ENCODE results near the gene DAG1. TPM values are rescaled to one million over a fixed set of nuclear protein-coding genes. Genes with fewer than 3 reads are reported as not detected.

Gene DAG1
- total RNA-seq, 1 experiment from 2014 or later = 111 TPM

DNA sequence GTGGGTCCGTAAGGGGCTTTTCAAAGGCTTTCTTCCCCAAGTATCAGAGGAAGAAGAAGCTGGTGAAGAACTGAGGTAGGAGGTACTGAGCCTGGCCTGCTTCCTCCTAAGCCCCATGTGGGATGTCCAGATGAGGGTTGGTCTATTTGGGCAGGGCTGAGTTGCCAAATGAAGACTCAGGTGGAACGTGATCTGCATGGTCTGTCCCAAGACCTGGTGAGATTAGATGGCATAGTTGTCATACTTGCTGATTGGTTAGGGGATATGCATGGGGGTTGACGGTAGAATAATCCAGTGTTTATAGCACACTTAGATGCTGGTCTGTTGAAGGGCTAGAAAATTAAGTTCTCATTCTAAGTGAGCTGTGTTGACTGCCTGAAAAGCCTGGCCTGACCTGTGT, 47.9 kb downstream of the DAG1 start:
- intact Hi-C loops (cut with micrococcal nuclease) = no loop called here
- Histone ChIP-seq H3F3A (ENCODE audit: low read length, unreplicated experiment) (no peaks in the 10 kb centered on the region), H3K4me1 (ENCODE audit: insufficient read depth, low read length) (no peaks in the 10 kb centered on the region), H3K79me2 (ENCODE audit: low read length) (no peaks in the 10 kb centered on the region), H3K9me3 (ENCODE audit: low read length) (no peaks in the 10 kb centered on the region), H3K4me2 (ENCODE audit: low read length) (no peak overlapping the region), H3K9me2 (replicated peaks; ENCODE audit: low read length) (no peaks in the 10 kb centered on the region), H3K27me3 (ENCODE audit: low read length) (no peaks in the 10 kb centered on the region), H3K4me3 (ENCODE audit: low read length) (no peak overlapping the region), H4K20me1 (ENCODE audit: low read length) (no peaks in the 10 kb centered on the region), H2AFZ (ENCODE audit: low read length) (no peak overlapping the region), H3K9ac (ENCODE audit: low read length) (no peak overlapping the region), H3K27ac (ENCODE audit: low read length) (no peak overlapping the region), H3K36me3 (ENCODE audit: low read depth, low read length) (peaks cover 26% of the 10 kb centered on the region)
- no peak for ATAC-seq
- POLR2A ChIA-PET (ENCODE audit: unreplicated experiment) = no interaction called here
- CTCF ChIA-PET = no interaction called here
- no peak for DNase-seq
- BruUV-seq (replicated peaks) = no TSS peak
- TF ChIP-seq, protein P1, sequence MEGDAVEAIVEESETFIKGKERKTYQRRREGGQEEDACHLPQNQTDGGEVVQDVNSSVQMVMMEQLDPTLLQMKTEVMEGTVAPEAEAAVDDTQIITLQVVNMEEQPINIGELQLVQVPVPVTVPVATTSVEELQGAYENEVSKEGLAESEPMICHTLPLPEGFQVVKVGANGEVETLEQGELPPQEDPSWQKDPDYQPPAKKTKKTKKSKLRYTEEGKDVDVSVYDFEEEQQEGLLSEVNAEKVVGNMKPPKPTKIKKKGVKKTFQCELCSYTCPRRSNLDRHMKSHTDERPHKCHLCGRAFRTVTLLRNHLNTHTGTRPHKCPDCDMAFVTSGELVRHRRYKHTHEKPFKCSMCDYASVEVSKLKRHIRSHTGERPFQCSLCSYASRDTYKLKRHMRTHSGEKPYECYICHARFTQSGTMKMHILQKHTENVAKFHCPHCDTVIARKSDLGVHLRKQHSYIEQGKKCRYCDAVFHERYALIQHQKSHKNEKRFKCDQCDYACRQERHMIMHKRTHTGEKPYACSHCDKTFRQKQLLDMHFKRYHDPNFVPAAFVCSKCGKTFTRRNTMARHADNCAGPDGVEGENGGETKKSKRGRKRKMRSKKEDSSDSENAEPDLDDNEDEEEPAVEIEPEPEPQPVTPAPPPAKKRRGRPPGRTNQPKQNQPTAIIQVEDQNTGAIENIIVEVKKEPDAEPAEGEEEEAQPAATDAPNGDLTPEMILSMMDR (conservative IDR thresholded peaks at IDR 0.05; ENCODE audit: low read depth, low read length) = no peak
- no peak for TF ChIP-seq EZH2 (IDR thresholded peaks at IDR 0.05; ENCODE audit: low read length, unreplicated experiment)
- TF ChIP-seq EZH2phosphoT487 (IDR thresholded peaks at IDR 0.05; ENCODE audit: borderline replicate concordance, low read length) = no peak

DNA sequence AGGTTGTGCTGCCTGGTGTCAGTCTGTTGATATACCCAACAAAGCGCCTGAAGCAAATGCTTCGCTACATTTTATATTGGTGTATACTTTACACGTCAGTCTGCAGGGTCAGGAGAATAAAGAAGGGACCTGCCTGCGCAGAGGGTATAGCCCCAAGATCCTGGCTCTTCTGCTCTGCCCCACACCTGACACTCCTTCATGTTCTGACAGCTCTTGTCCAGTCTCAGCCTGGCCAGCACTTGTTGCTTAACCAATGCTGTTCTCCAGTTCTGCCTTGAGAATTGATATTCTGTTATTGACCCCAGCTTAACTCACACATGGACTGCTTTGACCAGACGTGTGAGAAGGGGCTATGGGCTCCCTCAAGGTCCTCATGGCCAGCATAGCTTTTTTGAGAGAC, 48.4 kb downstream of the DAG1 start:
- no peaks in the 10 kb centered on the region for H3K79me2 ChIP-seq (ENCODE audit: low read length)
- no peaks in the 10 kb centered on the region for H3K9me2 ChIP-seq (replicated peaks; ENCODE audit: low read length)
- no peak overlapping the region for H3K9ac ChIP-seq (ENCODE audit: low read length)
- H3K9me3 ChIP-seq (ENCODE audit: low read length) = no peaks in the 10 kb centered on the region
- no peak overlapping the region for H3K4me3 ChIP-seq (ENCODE audit: low read length)
- H4K20me1 ChIP-seq (ENCODE audit: low read length) = no peaks in the 10 kb centered on the region
- no peaks in the 10 kb centered on the region for H3F3A ChIP-seq (ENCODE audit: low read length, unreplicated experiment)
- ATAC-seq = no peak
- H3K4me2 ChIP-seq (ENCODE audit: low read length) = no peak overlapping the region
- POLR2A ChIA-PET (ENCODE audit: unreplicated experiment) = no interaction called here
- no peaks in the 10 kb centered on the region for H3K4me1 ChIP-seq (ENCODE audit: insufficient read depth, low read length)
- DNase-seq = no peak
- no peaks in the 10 kb centered on the region for H3K27me3 ChIP-seq (ENCODE audit: low read length)
- TF ChIP-seq, protein P1 (conservative IDR thresholded peaks at IDR 0.05; ENCODE audit: low read depth, low read length) = no peak
- TF ChIP-seq EZH2 (IDR thresholded peaks at IDR 0.05; ENCODE audit: low read length, unreplicated experiment) (no peak), EZH2phosphoT487 (IDR thresholded peaks at IDR 0.05; ENCODE audit: borderline replicate concordance, low read length) (no peak)
- CTCF ChIA-PET = no interaction called here
- intact Hi-C loops (cut with micrococcal nuclease) = no loop called here
- no peak overlapping the region for H3K27ac ChIP-seq (ENCODE audit: low read length)
- no TSS peak for BruUV-seq (replicated peaks)
- H3K36me3 ChIP-seq (ENCODE audit: low read depth, low read length) = peaks cover 24% of the 10 kb centered on the region
- H2AFZ ChIP-seq (ENCODE audit: low read length) = no peak overlapping the region

DNA sequence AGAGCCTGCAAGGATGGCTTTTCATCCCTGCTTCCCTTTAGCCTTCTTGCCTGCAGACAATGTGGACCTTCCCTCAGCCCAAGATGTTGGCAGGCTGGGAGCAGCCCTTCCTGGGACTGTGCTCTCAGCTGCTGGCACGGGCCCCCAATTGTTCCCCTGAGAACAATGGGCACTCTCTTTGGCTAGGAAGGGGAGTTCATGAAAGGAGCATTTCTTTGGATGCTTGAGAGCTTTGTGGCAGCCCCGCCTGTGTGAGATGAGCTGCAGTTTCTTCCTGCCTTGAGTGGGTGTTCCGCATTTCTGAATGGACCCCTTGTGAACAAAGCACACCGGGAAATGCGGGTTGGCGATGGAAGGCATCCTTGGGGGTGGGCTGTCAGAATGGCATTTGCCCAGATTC, 49.2 kb downstream of the DAG1 start:
- TF ChIP-seq EZH2 (IDR thresholded peaks at IDR 0.05; ENCODE audit: low read length, unreplicated experiment) (no peak), EZH2phosphoT487 (IDR thresholded peaks at IDR 0.05; ENCODE audit: borderline replicate concordance, low read length) (no peak)
- TF ChIP-seq, protein P1 (conservative IDR thresholded peaks at IDR 0.05; ENCODE audit: low read depth, low read length) = no peak
- DNase-seq = no peak
- intact Hi-C loops (cut with micrococcal nuclease) = no loop called here
- no peaks in the 10 kb centered on the region for H3K9me3 ChIP-seq (ENCODE audit: low read length)
- no peak overlapping the region for H3K9ac ChIP-seq (ENCODE audit: low read length)
- no peaks in the 10 kb centered on the region for H3K79me2 ChIP-seq (ENCODE audit: low read length)
- H3K9me2 ChIP-seq (replicated peaks; ENCODE audit: low read length) = no peaks in the 10 kb centered on the region
- no peak overlapping the region for H3K27ac ChIP-seq (ENCODE audit: low read length)
- no peaks in the 10 kb centered on the region for H3K4me1 ChIP-seq (ENCODE audit: insufficient read depth, low read length)
- ATAC-seq = peak; percentile 37; the same call in 1 of the 2 replicates
- no peak overlapping the region for H3K4me3 ChIP-seq (ENCODE audit: low read length)
- H3K27me3 ChIP-seq (ENCODE audit: low read length) = no peaks in the 10 kb centered on the region
- no peak overlapping the region for H3K4me2 ChIP-seq (ENCODE audit: low read length)
- H3F3A ChIP-seq (ENCODE audit: low read length, unreplicated experiment) = no peaks in the 10 kb centered on the region
- no peak overlapping the region for H2AFZ ChIP-seq (ENCODE audit: low read length)
- H3K36me3 ChIP-seq (ENCODE audit: low read depth, low read length) = peaks cover 22% of the 10 kb centered on the region
- ChIA-PET CTCF (no interaction called here), POLR2A (ENCODE audit: unreplicated experiment) (no interaction called here)
- no TSS peak for BruUV-seq (replicated peaks)
- no peaks in the 10 kb centered on the region for H4K20me1 ChIP-seq (ENCODE audit: low read length)

Data from PC-3 (cell line).